SK-N-MC (cell line): ENCODE results near the gene PRKG1.

Experiments
- EZH2 ChIP-seq: fragments of 200-600 bp; sonication (generic); IDR thresholded peaks from one replicate; pipeline ENCODE4 v1.6.1; 2017; ENCODE audit warnings: antibody characterized with exemption
- POLR2AphosphoS5 ChIP-seq: IDR thresholded peaks from 2 replicates; pipeline ENCODE4 v1.6.1; 2012; ENCODE audit warnings: mild to moderate bottlenecking, low read depth, low read length, borderline replicate concordance

DNA sequence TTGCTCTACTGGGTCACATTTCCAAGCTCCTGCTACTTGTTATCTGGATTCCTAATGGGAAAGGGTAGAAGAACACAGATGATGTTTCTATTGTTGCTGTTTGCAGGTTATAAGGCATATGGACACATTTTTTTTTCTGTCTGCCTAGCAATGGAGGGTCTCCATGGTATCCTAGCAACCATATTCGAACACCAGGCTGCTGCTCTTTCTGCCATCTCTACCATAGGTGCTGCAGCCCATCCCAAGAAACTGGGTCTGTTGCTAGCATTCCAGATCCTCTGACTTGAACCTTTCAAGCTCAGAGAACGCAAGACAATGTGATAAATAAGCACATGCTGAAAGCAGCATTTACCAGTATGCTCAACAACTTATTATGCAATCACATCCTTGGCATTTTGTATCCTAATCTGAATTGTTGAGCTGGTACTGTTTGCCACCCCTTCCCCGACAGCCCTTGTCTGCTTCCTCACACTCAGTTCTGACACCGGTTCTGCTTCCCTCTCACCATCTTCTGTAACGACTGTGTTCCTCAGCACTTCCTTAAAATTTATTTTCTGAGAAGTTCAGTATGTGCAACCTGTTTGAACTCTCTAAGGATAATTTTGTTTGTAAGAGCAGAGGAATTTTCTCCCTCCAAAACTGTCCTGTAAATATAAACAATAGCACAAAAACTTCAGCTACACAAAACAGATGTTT is 6.2 kb downstream of the PRKG1 start:
- TF ChIP-seq POLR2AphosphoS5 (no peak), EZH2 (no peak)
